Fibroblast of lung (primary cell): ENCODE measurements around the gene ARID3A. TPM values are rescaled to one million over a fixed set of nuclear protein-coding genes. Genes with fewer than 3 reads are reported as not detected.

ENCODE experiments used
- DNase-seq, 2 donors: peaks; one replicate each; pipeline versions ENCODE4 v3.0.0 to v3.0.0-alpha.2; 2010; ENCODE audit warnings: low read depth in 2 of 2
- H2AFZ ChIP-seq: 2 replicates; pipeline ENCODE4 v1.5.1; 2012; ENCODE audit warnings: low read length, control low read depth, inconsistent platforms
- H3K27ac ChIP-seq: 2 replicates; pipeline ENCODE4 v1.5.1; 2011; ENCODE audit warnings: low read length, control low read depth; ENCODE audit not compliant: insufficient read depth
- H3K27me3 ChIP-seq: 2 replicates; pipeline ENCODE4 v1.5.1; 2011; ENCODE audit warnings: mild to moderate bottlenecking, low read length; ENCODE audit not compliant: control insufficient read depth, insufficient read depth
- H3K36me3 ChIP-seq: 2 replicates; pipeline ENCODE4 v1.5.1; 2011; ENCODE audit warnings: low read length; ENCODE audit not compliant: control insufficient read depth, insufficient read depth
- H3K4me1 ChIP-seq: 2 replicates; pipeline ENCODE4 v1.5.1; 2011; ENCODE audit warnings: low read length; ENCODE audit not compliant: control insufficient read depth, insufficient read depth; ENCODE audit errors: extremely low read depth
- H3K4me2 ChIP-seq: 2 replicates; pipeline ENCODE4 v1.5.1; 2011; ENCODE audit warnings: low read length, control low read depth; ENCODE audit not compliant: insufficient read depth; ENCODE audit errors: extremely low read depth
- H3K4me3 ChIP-seq, 4 experiments: fragments of 200-600 bp in 1 of 4; sonication (generic) in 1 of 4; replicated peaks in 1 of 4; 2 replicates each; pipeline ENCODE4 v1.5.1; 2011 to 2016; ENCODE audit warnings: low read length in 4 of 4, low read depth in 3 of 4, mild to moderate bottlenecking in 3 of 4, control low read depth in 2 of 4, inconsistent platforms in 1 of 4, mixed read lengths in 1 of 4; ENCODE audit not compliant: insufficient read depth in 1 of 4; ENCODE audit errors: control extremely low read depth in 1 of 4
- H3K79me2 ChIP-seq: 2 replicates; pipeline ENCODE4 v1.5.1; 2012; ENCODE audit warnings: mild to moderate bottlenecking, low read length, inconsistent platforms; ENCODE audit not compliant: control insufficient read depth, insufficient read depth
- H3K9ac ChIP-seq: 2 replicates; pipeline ENCODE4 v1.5.1; 2011; ENCODE audit warnings: mild to moderate bottlenecking, low read length, control low read depth; ENCODE audit not compliant: insufficient read depth
- H3K9me3 ChIP-seq: 2 replicates; pipeline ENCODE4 v1.5.1; 2012; ENCODE audit warnings: low read depth, low read length; ENCODE audit not compliant: control insufficient read depth, insufficient read depth
- H4K20me1 ChIP-seq: 2 replicates; pipeline ENCODE4 v1.5.1; 2011; ENCODE audit warnings: low read length; ENCODE audit not compliant: control insufficient read depth, insufficient read depth; ENCODE audit errors: extremely low read depth
- EZH2 ChIP-seq: IDR thresholded peaks from 2 replicates; pipeline ENCODE4 v1.5.1; 2012; ENCODE audit warnings: low read length, control low read depth, mild to moderate bottlenecking; ENCODE audit errors: missing control alignments
- polyA plus RNA-seq, 2 donors: library from polyadenylated mRNA; depleted of rRNA in 1 of 2; stranded (reverse) in 1 of 2; unstranded in 1 of 2; fragments of >200 nt; gene quantifications; 2 replicates each; pipeline ENCODE4 v1.2.1, GENCODE V29; 2011 to 2012; ENCODE audit warnings: missing spikeins in 1 of 2
- total RNA-seq: library from RNA; depleted of rRNA; stranded (reverse); fragments of >200 nt; gene quantifications from 2 replicates; pipeline ENCODE4 v1.2.1, GENCODE V29; 2014
- TF ChIP-seq, protein P1 (sequence below), 2 donors: IDR thresholded peaks in 1 of 2; conservative IDR thresholded peaks in 1 of 2; 1 replicate in 1 of 2; 2 replicates in 1 of 2; pipeline ENCODE4 v1.5.1; 2011 to 2012; ENCODE audit warnings: low read length in 2 of 2, control low read depth in 1 of 2, inconsistent platforms in 1 of 2, low read depth in 1 of 2, mild to moderate bottlenecking in 1 of 2

Gene ARID3A
- total and polyA plus RNA-seq, 2 donors (not counting 1 experiment from before 2014, with no cell fraction given) = 6.4 to 14.9 TPM

GRCh38 chr19:1001538-1002166 is 75.8 kb downstream of the ARID3A start:
- H3K9ac ChIP-seq = no peak overlapping the region
- H3K27ac ChIP-seq = no peak overlapping the region
- no peaks in the 10 kb centered on the region for H4K20me1 ChIP-seq
- no peak for DNase-seq
- H3K36me3 ChIP-seq = no peaks in the 10 kb centered on the region
- peak overlapping the region in 1 of 4 experiments; percentile 14 for H3K4me3 ChIP-seq
- H3K9me3 ChIP-seq = no peaks in the 10 kb centered on the region
- TF ChIP-seq, protein P1, sequence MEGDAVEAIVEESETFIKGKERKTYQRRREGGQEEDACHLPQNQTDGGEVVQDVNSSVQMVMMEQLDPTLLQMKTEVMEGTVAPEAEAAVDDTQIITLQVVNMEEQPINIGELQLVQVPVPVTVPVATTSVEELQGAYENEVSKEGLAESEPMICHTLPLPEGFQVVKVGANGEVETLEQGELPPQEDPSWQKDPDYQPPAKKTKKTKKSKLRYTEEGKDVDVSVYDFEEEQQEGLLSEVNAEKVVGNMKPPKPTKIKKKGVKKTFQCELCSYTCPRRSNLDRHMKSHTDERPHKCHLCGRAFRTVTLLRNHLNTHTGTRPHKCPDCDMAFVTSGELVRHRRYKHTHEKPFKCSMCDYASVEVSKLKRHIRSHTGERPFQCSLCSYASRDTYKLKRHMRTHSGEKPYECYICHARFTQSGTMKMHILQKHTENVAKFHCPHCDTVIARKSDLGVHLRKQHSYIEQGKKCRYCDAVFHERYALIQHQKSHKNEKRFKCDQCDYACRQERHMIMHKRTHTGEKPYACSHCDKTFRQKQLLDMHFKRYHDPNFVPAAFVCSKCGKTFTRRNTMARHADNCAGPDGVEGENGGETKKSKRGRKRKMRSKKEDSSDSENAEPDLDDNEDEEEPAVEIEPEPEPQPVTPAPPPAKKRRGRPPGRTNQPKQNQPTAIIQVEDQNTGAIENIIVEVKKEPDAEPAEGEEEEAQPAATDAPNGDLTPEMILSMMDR (conservative IDR thresholded peaks at IDR 0.05 in 1 of 2, IDR thresholded peaks at IDR 0.05 in 1 of 2; ENCODE audit: low read depth in 1 of 2, low read length in 2 of 2) = peak; percentile 76 to 80
- TF ChIP-seq EZH2 = no peak
- no peaks in the 10 kb centered on the region for H3K4me1 ChIP-seq
- peaks cover 20% of the 10 kb centered on the region for H3K27me3 ChIP-seq
- no peak overlapping the region for H2AFZ ChIP-seq
- H3K79me2 ChIP-seq = no peaks in the 10 kb centered on the region
- no peak overlapping the region for H3K4me2 ChIP-seq

GRCh38 chr19:1002600-1002999 is 76.8 kb downstream of the ARID3A start:
- Histone ChIP-seq H3K27ac (no peak overlapping the region), H3K9me3 (no peaks in the 10 kb centered on the region), H3K4me2 (no peak overlapping the region), H2AFZ (no peak overlapping the region), H3K79me2 (no peaks in the 10 kb centered on the region), H3K9ac (no peak overlapping the region), H4K20me1 (no peaks in the 10 kb centered on the region), H3K36me3 (peaks cover 1% of the 10 kb centered on the region), H3K27me3 (peaks cover 19% of the 10 kb centered on the region), H3K4me1 (no peaks in the 10 kb centered on the region), H3K4me3 (no peak overlapping the region)
- TF ChIP-seq, protein P1 (conservative IDR thresholded peaks at IDR 0.05 in 1 of 2, IDR thresholded peaks at IDR 0.05 in 1 of 2; ENCODE audit: low read depth in 1 of 2, low read length in 2 of 2) = no peak
- no peak for TF ChIP-seq EZH2
- no peak for DNase-seq

DNA sequence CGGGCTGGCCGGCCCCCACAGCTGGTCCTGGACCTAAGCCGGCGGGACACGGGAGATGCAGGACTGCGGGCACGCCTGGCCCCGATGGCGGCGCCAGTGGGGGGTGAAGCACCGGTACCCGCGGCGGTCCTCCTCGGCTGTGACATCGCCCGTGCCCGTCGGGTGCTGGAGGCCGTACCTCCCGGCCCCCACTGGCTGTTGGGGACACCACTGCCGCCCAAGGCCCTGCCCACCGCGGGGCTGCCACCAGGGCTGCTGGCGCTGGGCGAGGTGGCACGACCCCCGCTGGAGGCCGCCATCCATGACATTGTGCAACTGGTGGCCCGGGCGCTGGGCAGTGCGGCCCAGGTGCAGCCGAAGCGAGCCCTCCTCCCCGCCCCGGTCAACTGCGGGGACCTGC is 77.4 kb downstream of the ARID3A start:
- H3K4me2 ChIP-seq = no peak overlapping the region

More for the DNA sequence above, 77.4 kb downstream of the ARID3A start:
- no peak overlapping the region for H3K9ac ChIP-seq
- peaks cover 18% of the 10 kb centered on the region for H3K27me3 ChIP-seq
- no peak overlapping the region for H3K27ac ChIP-seq
- H3K9me3 ChIP-seq = no peaks in the 10 kb centered on the region
- no peaks in the 10 kb centered on the region for H4K20me1 ChIP-seq
- H3K36me3 ChIP-seq = peaks cover 1% of the 10 kb centered on the region
- no peak overlapping the region for H2AFZ ChIP-seq
- TF ChIP-seq EZH2 = no peak
- TF ChIP-seq, protein P1 (conservative IDR thresholded peaks at IDR 0.05 in 1 of 2, IDR thresholded peaks at IDR 0.05 in 1 of 2; ENCODE audit: low read depth in 1 of 2, low read length in 2 of 2) = no peak
- no peak for DNase-seq
- no peak overlapping the region for H3K4me3 ChIP-seq
- H3K4me1 ChIP-seq = no peaks in the 10 kb centered on the region
- H3K79me2 ChIP-seq = no peaks in the 10 kb centered on the region
